ENCODE results near the gene RUNX1. TPM values are rescaled to one million over a fixed set of nuclear protein-coding genes. Genes with fewer than 3 reads are reported as not detected.
A peak's percentile ranks its signal among the peaks of the same experiment; 100 is the strongest.

RUNX1 gene
- polyA plus RNA-seq, 3 donors: 6.2 to 49.7 (median 8.7) TPM

DNA sequence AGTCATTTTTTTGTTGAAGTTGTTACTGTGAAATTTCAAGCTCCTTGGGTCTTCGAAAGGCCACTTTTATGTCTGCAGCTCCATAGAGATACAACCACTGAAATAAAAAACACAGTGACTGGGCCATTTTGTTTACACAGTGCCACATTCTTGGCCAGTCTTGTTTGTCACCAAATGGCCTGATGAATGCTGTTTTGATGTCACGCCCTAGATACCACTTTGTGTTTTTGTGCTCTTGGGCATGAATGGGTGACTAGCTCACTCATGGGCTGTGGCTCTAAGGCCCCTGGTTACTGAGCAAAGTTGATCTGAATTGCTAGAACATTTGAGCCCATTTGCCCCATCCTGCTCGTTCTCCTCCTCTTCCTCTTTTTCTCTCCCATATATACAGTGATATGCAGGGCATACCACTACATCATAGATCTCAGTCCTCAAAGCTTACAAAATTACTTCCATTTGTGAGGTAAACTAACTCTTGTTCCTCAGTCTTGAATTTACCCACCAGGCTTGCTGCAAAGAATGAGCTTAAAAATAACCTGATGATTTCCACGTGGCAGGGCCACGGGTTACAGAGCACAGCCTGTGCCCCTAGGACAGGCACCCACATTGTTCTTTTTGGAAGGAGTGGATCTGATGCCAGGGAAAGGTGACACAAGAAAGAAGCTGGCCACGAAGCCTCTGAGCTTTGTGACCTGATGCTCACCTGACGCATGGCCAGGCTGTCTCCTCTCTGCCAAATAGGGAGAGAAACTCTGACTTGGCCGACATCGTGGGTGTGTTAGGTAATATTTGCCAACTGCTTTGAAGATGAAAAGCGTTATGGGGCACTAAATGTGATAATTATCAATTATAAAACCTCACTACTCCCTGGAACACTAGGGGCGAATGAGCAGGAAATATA is 92.4 kb downstream of the RUNX1 start:
- H3K27ac Mint-ChIP-seq: peak overlapping the region in 4 of 7 donors; percentile 8 to 81 (median 72)
- Histone ChIP-seq H4K20me1 (ENCODE audit: insufficient read depth, low read length) (peaks cover 86% of the 10 kb centered on the region), H3K27ac (ENCODE audit: low read depth in 1 of 2, low read length in 2 of 2) (peak overlapping the region in 1 of 2 donors; percentile 19), H3K27me3 (ENCODE audit: control insufficient read depth in 2 of 2, insufficient read depth in 2 of 2, low read length in 2 of 2) (no peaks in the 10 kb centered on the region), H3K4me1 (ENCODE audit: control insufficient read depth in 1 of 2, insufficient read depth in 2 of 2, low read length in 2 of 2) (peaks cover 7 to 24% of the 10 kb centered on the region in 2 donors), H3K79me2 (ENCODE audit: insufficient read depth, low read length) (peaks cover 87% of the 10 kb centered on the region), H2AFZ (ENCODE audit: insufficient read depth, low read depth, low read length, poor library complexity, severe bottlenecking) (no peak overlapping the region), H3K36me3 (replicated peaks in 1 of 2; ENCODE audit: control insufficient read depth in 1 of 2, insufficient read depth in 2 of 2, low read length in 2 of 2) (no peaks in the 10 kb centered on the region), H3K9ac (ENCODE audit: insufficient read depth, low read length, poor library complexity, severe bottlenecking) (no peak overlapping the region), H3K9me3 (replicated peaks in 1 of 2; ENCODE audit: control insufficient read depth in 1 of 2, insufficient read depth in 1 of 2, low read length in 2 of 2) (no peaks in the 10 kb centered on the region), H3K4me3 (replicated peaks in 1 of 3; ENCODE audit: low read depth in 2 of 3, low read length in 3 of 3) (no peak overlapping the region), H3K4me2 (replicated peaks; ENCODE audit: extremely low read depth, low read length, poor library complexity, severe bottlenecking) (no peak overlapping the region)
- TF ChIP-seq, protein P1, sequence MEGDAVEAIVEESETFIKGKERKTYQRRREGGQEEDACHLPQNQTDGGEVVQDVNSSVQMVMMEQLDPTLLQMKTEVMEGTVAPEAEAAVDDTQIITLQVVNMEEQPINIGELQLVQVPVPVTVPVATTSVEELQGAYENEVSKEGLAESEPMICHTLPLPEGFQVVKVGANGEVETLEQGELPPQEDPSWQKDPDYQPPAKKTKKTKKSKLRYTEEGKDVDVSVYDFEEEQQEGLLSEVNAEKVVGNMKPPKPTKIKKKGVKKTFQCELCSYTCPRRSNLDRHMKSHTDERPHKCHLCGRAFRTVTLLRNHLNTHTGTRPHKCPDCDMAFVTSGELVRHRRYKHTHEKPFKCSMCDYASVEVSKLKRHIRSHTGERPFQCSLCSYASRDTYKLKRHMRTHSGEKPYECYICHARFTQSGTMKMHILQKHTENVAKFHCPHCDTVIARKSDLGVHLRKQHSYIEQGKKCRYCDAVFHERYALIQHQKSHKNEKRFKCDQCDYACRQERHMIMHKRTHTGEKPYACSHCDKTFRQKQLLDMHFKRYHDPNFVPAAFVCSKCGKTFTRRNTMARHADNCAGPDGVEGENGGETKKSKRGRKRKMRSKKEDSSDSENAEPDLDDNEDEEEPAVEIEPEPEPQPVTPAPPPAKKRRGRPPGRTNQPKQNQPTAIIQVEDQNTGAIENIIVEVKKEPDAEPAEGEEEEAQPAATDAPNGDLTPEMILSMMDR (IDR thresholded peaks at IDR 0.05): no peak
- H3K27me3 Mint-ChIP-seq (ENCODE audit: low read depth in 3 of 3): no peaks in the 10 kb centered on the region
- peaks cover 39% of the 10 kb centered on the region for H3K4me1 Mint-ChIP-seq
- H3K36me3 Mint-ChIP-seq: peaks cover 18 to 28% of the 10 kb centered on the region in 2 donors
- peaks cover 0 to 4% (median 0%) of the 10 kb centered on the region in 7 donors for H3K9me3 Mint-ChIP-seq
- WGBS (ENCODE audit: insufficient coverage): 46% methylated on average over 4 of the region's 11 CpGs
- no peak overlapping the region for H3K4me3 Mint-ChIP-seq
- DNase-seq: peak in 2 of 3 donors; percentile 15 to 27
- intact Hi-C loops (cut with micrococcal nuclease): no loop called here

DNA sequence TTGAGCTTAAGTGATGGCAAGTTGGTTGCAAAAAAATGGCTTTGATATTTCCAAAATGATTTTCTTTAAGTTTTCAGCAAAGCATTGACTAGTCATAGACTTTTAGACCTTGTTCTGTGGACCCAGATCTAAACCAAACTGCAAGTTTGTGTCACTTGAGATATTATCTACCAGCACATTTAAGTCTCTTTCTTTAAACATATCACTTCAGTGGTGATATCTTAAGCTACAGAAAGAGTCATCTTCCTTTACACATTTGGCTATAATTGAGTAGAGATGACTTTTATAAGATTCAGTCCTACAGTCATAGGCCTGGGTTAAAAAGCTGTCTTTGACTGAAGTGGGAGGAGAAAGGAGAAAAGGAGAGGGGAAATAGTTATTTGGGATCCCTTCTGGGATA is 95.2 kb downstream of the RUNX1 start:
- TF ChIP-seq, protein P1 (IDR thresholded peaks at IDR 0.05): no peak
- no peak for DNase-seq
- H4K20me1 ChIP-seq (ENCODE audit: insufficient read depth, low read length): peaks cover 84% of the 10 kb centered on the region
- no peak overlapping the region for H3K27ac ChIP-seq (ENCODE audit: low read depth in 1 of 2, low read length in 2 of 2)
- peaks cover 87% of the 10 kb centered on the region for H3K79me2 ChIP-seq (ENCODE audit: insufficient read depth, low read length)
- peaks cover 7 to 14% of the 10 kb centered on the region in 2 donors for H3K4me1 ChIP-seq (ENCODE audit: control insufficient read depth in 1 of 2, insufficient read depth in 2 of 2, low read length in 2 of 2)
- Mint-ChIP-seq H3K27ac (no peak overlapping the region), H3K4me1 (peaks cover 24% of the 10 kb centered on the region), H3K36me3 (peaks cover 12 to 20% of the 10 kb centered on the region in 2 donors), H3K4me3 (no peak overlapping the region), H3K27me3 (ENCODE audit: low read depth in 3 of 3) (no peaks in the 10 kb centered on the region), H3K9me3 (peaks cover 0 to 4% (median 0%) of the 10 kb centered on the region in 7 donors)
- H3K36me3 ChIP-seq (replicated peaks in 1 of 2; ENCODE audit: control insufficient read depth in 1 of 2, insufficient read depth in 2 of 2, low read length in 2 of 2): peaks cover 0 to 3% of the 10 kb centered on the region in 2 donors
- no peaks in the 10 kb centered on the region for H3K27me3 ChIP-seq (ENCODE audit: control insufficient read depth in 2 of 2, insufficient read depth in 2 of 2, low read length in 2 of 2)
- H3K4me2 ChIP-seq (replicated peaks; ENCODE audit: extremely low read depth, low read length, poor library complexity, severe bottlenecking): no peak overlapping the region
- no peak overlapping the region for H2AFZ ChIP-seq (ENCODE audit: insufficient read depth, low read depth, low read length, poor library complexity, severe bottlenecking)
- intact Hi-C loops (cut with micrococcal nuclease): no loop called here
- H3K9me3 ChIP-seq (replicated peaks in 1 of 2; ENCODE audit: control insufficient read depth in 1 of 2, insufficient read depth in 1 of 2, low read length in 2 of 2): no peaks in the 10 kb centered on the region
- no peak overlapping the region for H3K9ac ChIP-seq (ENCODE audit: insufficient read depth, low read length, poor library complexity, severe bottlenecking)
- no peak overlapping the region for H3K4me3 ChIP-seq (replicated peaks in 1 of 3; ENCODE audit: low read depth in 2 of 3, low read length in 3 of 3)
